PFSK-1 (cell line): ENCODE results near the gene PFDN4.

Source experiments
- FOXP2 ChIP-seq: optimal IDR thresholded peaks from 2 replicates; pipeline ENCODE3; 2011; ENCODE audit warnings: borderline replicate concordance, control low read depth, inconsistent platforms; ENCODE audit not compliant: insufficient read depth; ENCODE audit errors: extremely low read length, extremely low read depth
- POLR2AphosphoS5 ChIP-seq: IDR thresholded peaks from 2 replicates; pipeline ENCODE4 v1.6.1; 2012; ENCODE audit warnings: low read depth, mild to moderate bottlenecking, control low read depth, low read length, moderate library complexity
- REST ChIP-seq, 2 experiments: IDR thresholded peaks; 2 replicates each; pipeline versions ENCODE4 v1.6.1 to v1.8.0; 2011 to 2012; ENCODE audit warnings: low read depth in 2 of 2, low read length in 2 of 2, control low read depth in 1 of 2, inconsistent platforms in 1 of 2, mild to moderate bottlenecking in 1 of 2, moderate library complexity in 1 of 2; ENCODE audit not compliant: insufficient read depth in 1 of 2
- SIN3A ChIP-seq: IDR thresholded peaks from 2 replicates; pipeline ENCODE4 v1.6.1; 2012; ENCODE audit warnings: mild to moderate bottlenecking, low read length, moderate library complexity, borderline replicate concordance; ENCODE audit not compliant: insufficient read depth
- TAF1 ChIP-seq: IDR thresholded peaks from 2 replicates; pipeline ENCODE4 v1.6.1; 2012; ENCODE audit warnings: low read length, control low read depth, borderline replicate concordance; ENCODE audit not compliant: insufficient read depth

Gene PFDN4

DNA sequence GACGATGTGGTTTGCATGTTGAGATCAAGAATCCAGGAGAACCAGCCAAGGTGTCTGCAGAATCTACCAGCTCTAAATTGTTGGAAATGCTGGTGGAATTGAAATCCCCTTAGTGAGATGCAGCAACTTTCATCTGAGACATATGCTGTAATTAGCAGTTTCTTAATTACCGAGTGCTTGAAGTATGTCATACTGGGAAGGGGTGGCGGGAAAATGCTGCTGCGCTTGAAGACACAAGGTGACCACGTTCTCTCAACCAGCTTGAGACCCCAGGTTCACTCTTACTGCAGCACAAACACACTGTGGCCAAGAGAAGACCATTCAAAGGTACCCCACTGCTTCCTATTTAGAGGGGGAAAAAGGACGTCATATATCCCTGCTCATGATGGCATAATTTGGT, 59.0 kb downstream of the PFDN4 start:
- no peak for TF ChIP-seq SIN3A
- TF ChIP-seq POLR2AphosphoS5, result no peak
- TF ChIP-seq REST (IDR thresholded peaks at IDR 0.05; ENCODE audit: insufficient read depth in 1 of 2, low read depth in 2 of 2, low read length in 2 of 2), result no peak
- TF ChIP-seq TAF1, result no peak
- TF ChIP-seq FOXP2, result no peak

- TF ChIP-seq POLR2AphosphoS5 (no peak), FOXP2 (no peak), SIN3A (no peak), TAF1 (no peak), REST (IDR thresholded peaks at IDR 0.05; ENCODE audit: insufficient read depth in 1 of 2, low read depth in 2 of 2, low read length in 2 of 2) (no peak)
These were observed 59.7 kb downstream of the PFDN4 start for GRCh38 chr20:54267483-54268003.

- TF ChIP-seq REST (IDR thresholded peaks at IDR 0.05; ENCODE audit: insufficient read depth in 1 of 2, low read depth in 2 of 2, low read length in 2 of 2), result no peak
- no peak for TF ChIP-seq POLR2AphosphoS5
- no peak for TF ChIP-seq TAF1
- no peak for TF ChIP-seq SIN3A
- no peak for TF ChIP-seq FOXP2
These were observed 61.1 kb downstream of the PFDN4 start for GRCh38 chr20:54268941-54269340.
